CD4-positive, alpha-beta T cell treated with Interleukin-6 at 100 ng/mL for 8 hours (primary cell): ENCODE measurements around the gene AGBL1.

Experiments used
- DNase-seq: peaks from one replicate; pipeline ENCODE4 v3.0.0-alpha.2; 2020; ENCODE audit warnings: mixed read lengths, low spot score

AGBL1 gene

DNA sequence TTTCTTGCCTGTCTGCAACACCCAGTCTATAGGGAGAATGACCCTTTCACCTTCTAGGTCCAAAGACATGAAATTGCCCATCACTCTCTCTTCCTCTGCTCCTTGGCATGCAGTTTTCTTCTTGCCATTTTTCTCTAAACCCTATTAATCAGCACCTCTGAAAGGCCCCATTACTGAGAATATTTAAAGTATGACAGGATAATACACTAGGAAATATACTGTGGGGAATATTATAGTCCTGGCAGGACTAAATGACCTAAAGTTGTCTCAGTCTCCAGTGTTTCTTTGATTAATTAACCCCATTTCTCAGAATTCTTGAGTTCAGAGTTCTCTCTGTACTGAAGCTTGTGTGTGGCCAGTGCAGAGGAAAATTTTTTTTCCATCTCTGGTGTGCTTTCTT, 730.7 kb downstream of the AGBL1 start:
- DNase-seq, result no peak

DNA sequence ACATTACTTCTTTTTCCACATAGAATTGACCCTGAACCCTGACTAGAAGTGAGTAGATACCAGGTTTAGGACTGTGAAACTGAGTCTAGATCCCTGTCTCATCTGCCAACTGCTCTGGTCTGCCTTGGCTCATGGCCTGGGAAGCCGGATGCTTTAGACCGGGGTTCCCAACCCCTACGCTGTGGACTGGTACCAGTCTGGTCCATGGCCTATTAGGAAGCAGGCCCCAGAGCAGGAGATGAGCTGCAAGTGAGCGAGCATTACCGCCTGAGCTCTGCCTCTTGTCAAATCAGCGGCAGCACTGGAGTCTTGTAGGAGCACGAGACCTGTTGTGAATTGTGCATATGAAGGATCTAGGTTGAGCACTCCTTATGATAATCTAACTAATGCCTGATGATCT, 734.2 kb downstream of the AGBL1 start:
- DNase-seq, result no peak

DNA sequence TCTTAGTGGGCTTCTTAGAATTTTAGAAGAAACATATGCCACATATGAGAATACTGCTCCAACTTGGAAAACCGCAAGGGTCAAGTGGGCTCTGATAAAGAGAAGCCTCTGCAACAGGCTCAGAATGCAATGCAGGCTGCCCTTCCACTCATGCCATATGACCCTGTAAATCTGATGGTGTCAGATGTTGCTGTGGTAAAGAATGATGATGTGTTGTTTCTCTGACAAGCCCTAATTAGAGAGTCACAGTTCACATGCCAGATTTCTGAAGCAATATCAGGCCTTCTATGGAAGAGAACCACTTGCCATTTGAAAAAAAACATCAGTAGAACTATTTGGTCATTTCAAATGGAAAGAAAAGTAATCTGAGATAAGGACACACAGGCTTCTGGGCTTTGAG, 749.6 kb downstream of the AGBL1 start:
- DNase-seq, result no peak

GRCh38 chr15:86830304-86830703, 750.6 kb downstream of the AGBL1 start:
- DNase-seq, result no peak

GRCh38 chr15:86833595-86833994, 753.9 kb downstream of the AGBL1 start:
- DNase-seq, result no peak

DNA sequence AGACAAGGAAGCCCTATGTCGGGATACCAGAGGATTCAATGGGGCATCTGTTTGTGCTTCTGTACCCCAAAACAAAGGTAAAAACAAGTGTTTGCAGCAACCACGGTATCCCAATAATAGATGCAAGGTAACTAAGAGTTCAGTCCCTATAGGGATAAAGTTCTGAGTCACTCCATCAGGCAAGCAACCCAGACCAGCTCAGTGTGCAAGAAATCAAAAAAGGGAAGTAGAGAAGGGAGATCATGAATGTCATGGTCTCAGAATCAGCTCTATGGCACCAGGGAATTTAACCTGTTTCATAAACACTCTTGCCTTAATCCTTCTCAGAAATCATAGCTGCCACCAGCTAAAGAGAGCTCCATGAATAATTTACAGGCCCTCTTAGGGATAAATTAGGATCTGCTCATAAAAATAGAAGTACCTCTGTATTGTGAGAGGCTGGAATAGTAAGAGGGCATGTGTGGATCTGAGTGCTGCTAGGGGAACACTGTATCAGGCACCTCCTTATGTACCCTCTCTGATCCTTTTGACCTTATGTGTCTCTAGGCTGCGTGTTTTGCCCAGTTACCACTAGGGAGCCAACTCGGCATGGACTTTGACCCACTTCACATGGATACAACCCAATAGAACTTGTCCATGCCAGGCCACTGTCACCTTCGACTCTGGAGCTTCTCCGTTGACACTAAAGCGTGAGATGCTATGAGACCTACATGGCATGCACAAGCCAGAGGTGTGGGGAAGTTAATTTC, 754.6 kb downstream of the AGBL1 start:
- no peak for DNase-seq

DNA sequence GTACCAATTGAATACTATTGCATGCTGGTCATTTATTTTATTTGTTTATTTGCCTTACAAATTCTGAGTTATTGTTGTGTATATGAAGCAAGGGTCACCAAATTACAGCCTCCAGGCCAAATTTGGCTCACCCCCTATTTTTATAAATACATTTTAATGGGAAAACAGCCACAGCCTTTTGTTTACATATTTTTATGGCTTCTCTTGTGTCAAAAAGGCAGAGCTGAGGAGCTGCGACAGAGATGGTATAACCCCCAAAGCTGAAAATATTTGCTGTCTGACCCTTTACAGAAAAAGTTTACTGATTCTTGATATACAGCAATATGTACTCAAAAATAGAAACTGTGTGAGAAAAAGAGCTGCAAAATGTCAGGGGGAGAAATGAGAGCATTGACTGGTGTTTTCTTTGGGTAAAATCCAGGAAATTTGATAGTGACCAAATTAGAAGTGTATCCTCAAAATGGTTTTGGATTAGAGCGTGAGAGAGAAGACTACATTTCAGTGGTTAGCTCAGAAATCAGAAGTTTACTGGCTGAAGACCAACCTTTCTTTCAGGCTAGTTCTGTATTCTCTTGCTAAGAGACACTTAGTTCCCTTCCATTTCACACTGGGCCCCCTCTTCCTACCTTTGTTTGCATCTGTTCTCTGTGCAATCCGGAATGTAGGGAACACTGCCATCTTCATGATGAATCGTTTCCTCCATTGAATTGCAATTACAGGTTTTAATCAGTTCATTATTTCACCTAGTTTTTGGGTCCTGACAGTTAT, 757.8 kb downstream of the AGBL1 start:
- DNase-seq, result no peak

- DNase-seq, result no peak
Observed at GRCh38 chr15:86839502-86839901, 759.8 kb downstream of the AGBL1 start.

DNA sequence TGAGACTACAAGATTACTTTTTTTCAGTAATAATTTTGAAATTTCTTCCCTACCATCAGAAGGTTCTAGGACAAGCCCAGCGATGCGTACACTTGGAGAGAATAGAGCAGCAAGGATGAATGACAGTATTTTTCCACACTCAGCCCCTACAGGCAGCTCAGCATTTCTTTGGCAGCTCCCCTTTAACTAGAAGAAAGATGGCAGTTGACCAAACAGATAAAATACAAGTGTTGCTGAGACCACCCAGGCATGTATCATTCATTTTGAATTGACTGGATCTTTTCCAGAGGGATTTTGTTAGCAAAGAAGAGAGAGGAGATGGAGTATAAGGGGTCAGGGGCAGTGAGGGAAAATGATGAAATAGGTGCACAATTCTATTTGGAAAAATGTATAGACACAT, 761.3 kb downstream of the AGBL1 start:
- no peak for DNase-seq

- DNase-seq, result no peak
Observed at GRCh38 chr15:86842199-86842598, 762.5 kb downstream of the AGBL1 start.

DNA sequence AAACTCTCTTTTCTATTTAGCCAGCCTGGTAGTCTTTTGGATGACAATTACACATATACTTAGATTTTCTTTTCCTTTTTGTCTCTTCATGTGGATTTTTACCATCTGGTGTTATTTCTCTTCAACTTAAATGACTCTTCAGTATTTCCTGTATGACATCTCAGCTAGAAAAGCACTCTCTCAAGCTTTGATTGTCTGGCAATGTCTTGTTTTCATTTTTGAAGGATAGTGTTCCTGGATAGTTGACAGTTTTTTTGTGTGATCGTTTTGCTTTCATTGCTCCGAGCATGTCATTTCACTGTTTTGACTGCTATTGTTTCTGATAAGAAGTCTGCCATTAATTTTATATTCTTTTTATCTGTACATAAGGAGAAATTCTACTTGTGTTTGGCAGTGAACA, 766.4 kb downstream of the AGBL1 start:
- DNase-seq, result no peak

- no peak for DNase-seq
Observed at GRCh38 chr15:86849136-86849535, 769.5 kb downstream of the AGBL1 start.

- no peak for DNase-seq
Observed at GRCh38 chr15:86849558-86850285, 770.1 kb downstream of the AGBL1 start.

GRCh38 chr15:86850939-86851338, 771.3 kb downstream of the AGBL1 start:
- DNase-seq, result no peak

DNA sequence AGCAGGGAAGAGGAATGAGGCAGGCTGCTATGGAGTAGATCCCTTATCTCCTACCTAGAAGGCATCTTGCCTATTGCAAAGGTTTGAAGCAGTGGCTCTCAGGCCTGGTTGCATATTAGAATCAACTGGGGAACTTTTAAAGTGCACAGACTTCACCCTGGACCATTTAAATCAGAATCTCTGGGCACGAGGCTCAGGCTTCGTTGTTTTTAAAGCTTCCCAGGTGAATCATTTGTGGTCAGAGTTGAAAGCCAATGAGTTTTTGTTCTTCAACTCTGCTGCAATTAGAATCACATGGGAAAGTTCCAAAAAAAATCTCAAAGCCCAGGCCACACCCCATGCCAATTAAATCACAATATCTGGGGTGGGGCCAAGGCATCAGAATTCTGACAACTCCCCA, 773.1 kb downstream of the AGBL1 start:
- DNase-seq, result no peak

DNA sequence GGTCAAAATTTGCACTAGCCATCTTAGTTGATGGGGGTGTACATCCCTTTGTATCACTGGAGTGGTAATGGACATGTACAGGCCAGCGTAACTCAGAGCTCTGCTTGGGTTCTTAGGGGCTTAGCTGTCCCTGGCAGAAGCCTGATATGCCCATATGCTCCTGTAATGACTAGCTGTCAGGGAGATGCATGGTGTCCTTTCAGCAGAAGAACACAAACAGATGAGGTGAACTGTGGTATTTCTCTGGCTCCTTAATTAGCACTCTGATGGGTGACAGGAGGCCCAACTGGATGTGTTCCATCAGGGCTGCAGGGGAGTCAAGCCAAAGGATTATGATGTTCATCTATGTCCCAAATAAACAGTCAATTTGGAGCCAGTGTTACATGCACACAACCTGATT, 774.5 kb downstream of the AGBL1 start:
- no peak for DNase-seq

- DNase-seq, result no peak
Observed at GRCh38 chr15:86855307-86856291, 775.9 kb downstream of the AGBL1 start.

GRCh38 chr15:86857701-86858100, 778.0 kb downstream of the AGBL1 start:
- DNase-seq, result no peak

GRCh38 chr15:86863226-86863915, 783.7 kb downstream of the AGBL1 start:
- DNase-seq, result no peak

- DNase-seq, result no peak
Observed at GRCh38 chr15:86865920-86866319, 786.2 kb downstream of the AGBL1 start.

GRCh38 chr15:86870846-86871245, 791.2 kb downstream of the AGBL1 start:
- no peak for DNase-seq
